GM19328 (cell line): ENCODE results near the gene PRKCH.

ENCODE experiments used
- ATAC-seq: cut with Tn5 transposase; IDR thresholded peaks from one replicate; pipeline ENCODE4 v1.9.1; 2021; ENCODE audit warnings: mild to moderate bottlenecking, moderate library complexity; ENCODE audit not compliant: unreplicated experiment

Gene PRKCH

DNA sequence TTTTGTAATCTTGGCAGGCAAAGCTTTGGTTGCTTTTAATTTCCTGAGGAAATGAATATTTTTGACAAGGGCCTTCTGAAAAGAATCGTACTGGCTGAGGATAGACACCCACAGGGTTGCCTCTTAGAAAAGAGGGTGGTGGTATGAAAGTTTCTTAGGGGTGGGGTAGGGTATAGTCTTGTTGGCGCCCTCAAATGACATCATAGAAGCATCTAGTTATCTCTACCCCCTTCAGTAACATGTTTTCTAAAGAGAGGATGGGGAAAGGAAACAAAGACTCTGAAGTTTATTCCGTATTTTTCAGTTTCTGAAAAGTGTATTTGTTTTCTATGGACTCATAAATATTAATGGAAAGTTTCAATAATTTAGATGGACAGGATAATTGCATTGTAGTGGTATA, 13.7 kb downstream of the PRKCH start:
- ATAC-seq: no peak

DNA sequence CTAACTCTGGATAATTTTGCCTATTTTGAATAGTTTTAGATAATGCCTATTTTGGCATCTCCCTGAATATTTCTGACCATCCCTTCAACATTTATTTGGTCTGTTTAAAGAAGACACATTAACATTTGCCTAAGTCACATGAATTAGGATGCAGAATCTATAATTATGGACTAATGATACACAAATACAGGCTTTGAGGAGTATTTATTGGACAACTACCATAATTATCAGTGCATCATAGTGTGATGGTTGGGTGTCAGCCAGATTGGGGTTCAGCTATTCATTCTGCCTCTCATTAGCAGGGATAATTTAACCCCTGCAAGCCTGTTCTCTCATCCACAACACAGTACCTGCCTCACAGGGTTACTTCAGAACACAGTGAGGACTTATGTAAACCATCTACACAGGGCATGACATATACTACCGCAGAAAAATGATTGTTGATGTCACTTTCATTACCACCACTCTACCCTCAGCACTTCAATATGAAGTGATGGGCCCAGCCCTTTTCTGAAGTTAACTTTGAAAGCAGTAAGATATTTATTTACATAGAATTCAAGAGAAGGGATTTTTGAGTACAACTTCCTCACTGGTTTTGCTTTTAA, 14.4 kb downstream of the PRKCH start:
- no peak for ATAC-seq

DNA sequence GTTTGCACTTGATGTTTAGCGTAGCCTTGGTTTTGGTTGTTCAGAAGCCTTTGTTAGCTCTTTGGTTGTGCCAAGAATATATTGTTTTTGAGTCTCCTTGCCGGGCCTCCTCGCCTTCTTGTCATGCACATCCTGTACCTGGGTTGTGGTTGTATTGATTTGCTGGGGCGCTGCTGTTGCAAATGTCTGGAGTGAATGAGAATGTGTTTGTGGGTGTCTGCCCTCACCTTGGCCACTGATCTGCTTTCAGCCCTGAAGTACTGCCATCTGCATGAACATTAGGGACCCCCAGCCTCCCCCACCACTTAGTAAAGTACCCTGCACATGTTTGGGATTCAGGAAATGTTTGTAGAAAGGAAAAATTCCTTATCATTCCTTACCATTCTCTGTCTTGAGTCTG, 16.5 kb downstream of the PRKCH start:
- ATAC-seq: no peak

DNA sequence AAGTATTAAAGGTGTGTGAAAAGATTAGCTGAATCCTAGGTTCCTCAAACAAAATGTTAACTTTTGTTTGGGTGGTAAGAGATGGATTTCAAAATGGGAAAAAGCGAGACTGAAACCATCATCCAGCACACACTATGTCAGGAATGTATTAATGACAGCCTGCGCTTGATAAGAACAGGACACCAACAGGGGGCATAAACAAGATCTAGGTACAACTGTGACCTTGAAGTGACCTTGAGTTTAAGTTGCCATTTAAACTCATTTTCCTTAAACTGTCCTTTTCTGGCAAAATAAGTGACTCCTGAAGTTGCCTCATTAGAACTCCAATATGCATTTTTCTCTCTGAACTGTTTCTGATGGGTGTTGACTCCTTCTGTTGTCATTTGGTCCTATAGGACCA, 17.1 kb downstream of the PRKCH start:
- no peak for ATAC-seq

DNA sequence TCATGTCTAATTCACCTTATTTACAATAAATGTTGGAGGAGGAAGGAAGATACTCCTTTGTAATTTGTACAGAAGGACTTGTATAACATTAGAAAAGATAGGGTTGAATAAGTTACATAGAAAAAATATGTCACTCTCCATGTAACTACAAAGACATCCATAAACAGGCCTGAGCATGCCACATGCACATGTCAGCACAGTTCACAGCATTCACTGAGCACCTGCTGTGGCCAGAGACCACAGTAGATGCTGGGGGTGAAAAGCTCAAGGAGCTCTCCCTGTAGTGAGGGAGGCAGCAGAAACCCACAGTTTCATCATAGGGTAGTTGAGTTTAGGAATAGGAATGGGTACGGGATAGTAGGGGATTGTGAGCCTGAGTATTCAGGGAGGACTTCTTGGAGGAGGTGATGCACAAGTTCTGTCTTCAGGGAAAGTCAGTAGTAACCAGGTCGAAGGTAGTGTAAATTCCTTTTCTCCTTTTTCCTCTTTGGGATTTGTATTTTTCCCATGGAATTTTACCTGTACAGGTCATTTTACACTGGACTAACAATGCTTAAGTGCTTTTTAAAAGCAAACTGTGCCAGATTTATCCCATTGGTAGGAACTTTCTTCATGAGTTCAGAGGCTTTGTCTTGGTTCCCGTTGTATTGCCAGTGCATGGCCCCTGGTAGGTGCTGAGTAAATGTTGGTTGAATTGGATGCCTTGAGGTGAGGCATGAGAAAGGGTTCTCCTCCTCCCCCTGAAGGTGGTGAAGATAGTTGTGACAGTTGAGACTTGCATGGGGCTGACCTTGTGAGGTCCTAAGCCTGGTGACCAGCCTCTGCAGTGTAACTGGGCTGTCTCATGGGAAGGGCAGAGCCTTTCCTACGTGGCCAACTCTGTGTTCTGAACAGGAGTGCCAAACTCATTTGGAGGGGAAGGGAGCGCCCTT, 20.2 kb downstream of the PRKCH start:
- no peak for ATAC-seq

DNA sequence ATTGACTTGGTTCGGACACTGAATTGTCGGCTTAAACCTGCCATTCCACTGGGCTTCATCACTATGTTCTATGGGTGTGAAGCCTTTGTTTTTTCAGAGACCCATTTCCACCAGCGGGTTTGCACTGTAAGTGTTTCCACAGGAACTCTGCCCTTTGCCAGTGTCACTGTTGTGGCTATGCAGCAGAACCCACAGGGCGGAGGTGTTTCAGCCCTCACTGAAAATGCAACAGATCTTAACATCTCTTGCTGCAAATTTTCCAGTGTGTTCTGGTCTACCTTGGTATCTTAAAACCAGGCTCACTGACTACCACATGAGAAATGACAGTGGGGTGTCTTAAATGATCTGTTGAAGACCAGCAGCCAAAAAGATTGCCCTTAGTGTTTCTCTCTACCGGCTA, 21.1 kb downstream of the PRKCH start:
- no peak for ATAC-seq

DNA sequence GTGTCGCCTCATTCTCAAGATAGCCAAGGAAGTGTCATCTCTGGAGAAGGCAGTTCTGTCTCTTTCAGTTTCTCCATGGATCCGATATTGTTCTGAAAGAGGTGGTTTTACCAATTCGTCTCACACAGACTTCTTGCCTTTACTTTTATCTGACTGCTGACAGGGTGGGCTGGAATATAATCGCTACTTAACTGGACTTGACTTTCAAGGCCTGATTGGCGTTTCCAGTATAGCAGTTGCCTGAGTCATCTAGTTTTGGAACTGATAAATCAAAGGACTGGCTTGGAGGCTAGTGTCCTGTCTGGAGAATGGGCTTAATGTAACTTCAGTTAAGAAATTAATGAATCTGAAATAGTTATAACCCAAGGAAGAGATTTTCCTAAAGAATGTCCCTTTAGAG, 21.6 kb downstream of the PRKCH start:
- no peak for ATAC-seq

DNA sequence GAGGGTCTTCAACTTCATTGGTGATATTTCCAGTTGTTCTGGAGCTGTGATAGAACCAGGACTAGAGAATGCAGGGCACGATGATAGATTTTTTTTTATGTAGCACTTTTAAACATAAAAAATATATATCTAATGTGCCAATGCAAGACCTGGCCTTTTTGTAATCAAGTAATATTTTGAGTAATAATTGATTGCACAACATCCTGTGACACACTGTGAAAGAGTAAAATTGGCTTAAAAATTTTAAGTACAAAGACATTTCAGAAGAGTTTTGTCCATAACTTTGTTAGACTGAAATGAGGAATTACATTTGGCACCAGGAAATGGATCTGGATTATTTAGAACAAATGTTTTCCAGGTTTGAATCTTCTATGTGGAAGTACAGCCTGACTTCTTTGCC, 22.1 kb downstream of the PRKCH start:
- ATAC-seq: no peak

DNA sequence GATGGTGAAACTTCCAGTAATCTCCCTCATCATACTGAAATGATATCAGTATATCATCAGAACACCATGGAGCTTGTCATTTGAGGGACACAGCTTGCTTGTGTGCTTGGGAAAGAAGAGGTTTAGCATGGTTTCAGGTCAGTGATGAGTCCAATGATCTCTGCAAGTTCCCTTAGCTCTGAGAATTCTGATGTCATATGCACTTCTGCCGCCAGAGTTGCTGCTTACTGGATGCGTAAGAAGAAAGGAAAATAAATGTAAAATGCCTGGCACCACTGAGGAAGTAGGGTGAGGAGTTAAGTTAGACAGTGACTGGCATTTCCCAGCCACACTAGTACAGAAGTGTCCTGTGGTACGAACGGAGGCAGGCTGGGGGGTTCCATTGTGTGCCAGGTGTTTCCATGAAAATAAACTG, 22.6 kb downstream of the PRKCH start:
- ATAC-seq: no peak

DNA sequence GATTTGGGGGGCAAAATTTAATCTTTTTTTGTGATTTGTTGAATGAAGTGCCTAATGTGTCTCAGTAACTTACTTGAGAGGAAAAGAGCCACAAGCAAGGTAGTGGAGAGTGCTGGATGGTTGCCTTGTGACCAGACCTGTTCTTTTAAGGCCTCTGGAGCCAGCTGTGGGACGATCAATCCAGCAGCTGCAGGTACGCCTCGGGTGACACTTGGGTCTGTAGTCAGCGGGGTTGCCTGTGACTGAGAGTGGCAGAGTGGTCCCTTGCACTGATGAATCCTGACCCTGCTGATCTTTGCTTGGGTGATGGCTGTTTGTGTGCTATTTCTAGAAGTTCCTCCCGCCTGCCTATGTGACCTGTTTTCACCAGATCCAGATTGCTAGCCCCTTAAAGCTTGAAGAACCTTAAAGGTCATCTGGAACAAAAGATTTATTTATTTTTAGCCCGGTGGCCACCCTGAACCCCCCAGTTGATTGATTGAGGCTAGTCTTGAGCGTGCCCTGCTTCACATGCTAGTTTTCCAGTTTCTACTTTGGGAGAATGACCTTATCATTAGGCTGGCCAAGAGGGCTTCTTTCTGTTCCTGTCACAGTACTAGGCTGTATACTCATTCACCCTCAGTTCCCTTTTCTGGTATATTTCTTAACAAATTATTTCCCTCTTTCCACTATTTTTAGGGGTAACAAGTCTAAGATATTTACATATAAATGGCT, 23.2 kb downstream of the PRKCH start:
- no peak for ATAC-seq

DNA sequence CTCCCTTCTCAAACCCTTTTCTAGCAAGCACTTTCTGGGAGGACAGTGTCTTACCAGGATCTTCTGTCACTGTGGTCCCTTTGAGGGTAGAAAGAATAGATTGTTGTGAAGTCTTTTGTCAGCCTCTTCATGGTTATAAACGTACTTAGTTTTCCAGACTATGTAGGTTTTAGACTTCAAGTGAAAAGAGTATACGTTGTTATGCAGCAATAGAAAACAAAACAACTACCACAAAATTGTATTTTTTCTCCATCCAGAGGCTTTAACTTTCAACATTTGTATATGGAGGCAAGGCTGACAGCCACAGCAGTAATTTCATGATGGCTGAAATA, 23.7 kb downstream of the PRKCH start:
- ATAC-seq: no peak

DNA sequence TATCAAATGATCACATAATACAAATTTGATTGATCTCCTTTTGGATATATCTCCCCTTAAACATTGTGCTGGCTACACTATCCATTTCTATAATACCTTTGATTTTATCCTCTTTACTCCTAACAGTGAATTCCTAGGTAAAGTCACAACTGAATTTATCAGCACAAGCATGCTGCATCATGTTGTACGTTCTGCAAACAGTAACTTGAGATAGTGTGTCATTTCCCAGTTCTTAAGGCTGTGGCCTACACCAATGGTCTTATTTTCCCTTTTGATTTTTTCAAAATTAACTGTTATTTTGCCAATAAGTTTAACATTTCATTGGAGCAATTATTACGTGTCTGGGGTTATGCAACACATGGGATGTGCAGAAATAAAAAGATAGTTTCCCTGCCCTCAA, 24.8 kb downstream of the PRKCH start:
- no peak for ATAC-seq

DNA sequence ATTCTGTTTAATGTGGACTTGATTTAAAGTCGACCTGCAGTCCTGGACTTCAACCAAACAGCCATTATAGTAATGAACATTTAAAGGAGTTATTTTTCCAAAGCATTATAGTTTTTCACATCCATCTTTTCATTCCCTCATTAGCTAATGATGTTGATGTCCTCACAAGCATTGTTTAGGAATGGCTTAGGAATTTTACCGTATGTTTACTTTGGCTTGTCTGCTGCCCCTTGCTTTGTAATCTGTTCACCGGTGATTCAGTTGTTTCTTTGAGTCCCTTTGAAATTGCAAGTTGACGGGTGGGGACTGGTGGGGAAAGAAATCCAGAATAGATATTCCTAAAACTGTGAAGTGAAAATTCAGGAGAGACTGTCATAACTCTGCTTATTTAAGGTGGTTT, 25.4 kb downstream of the PRKCH start:
- no peak for ATAC-seq

DNA sequence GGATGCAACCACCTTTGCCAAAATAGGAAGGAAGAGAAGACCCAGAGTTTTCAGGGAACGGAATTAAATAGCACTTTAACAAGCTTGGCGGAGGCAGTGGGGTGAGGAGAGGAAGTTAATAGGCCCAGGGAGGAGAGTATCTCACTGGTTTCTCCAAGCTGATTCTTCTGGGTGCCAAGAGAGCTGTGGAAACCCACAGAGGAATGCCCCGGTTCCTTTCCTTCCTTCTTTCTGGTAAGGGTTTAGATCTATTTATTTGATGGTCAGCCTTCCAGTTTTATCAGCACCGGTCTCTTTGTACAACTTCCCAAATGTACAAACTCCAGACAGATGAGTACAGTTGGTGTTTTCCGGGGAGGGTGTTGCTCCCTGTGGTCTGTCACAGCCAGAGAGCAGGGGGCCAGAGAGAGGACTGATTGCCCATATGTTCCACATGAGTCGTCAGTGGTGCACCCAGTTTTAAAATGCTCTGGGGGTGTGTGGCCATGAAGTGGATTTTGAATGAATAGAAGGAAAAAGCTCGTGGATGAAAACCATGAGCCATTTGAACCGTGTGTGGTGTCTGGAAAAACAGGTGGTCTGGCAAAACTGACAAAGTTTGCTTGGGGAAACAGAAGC, 26.6 kb downstream of the PRKCH start:
- no peak for ATAC-seq

DNA sequence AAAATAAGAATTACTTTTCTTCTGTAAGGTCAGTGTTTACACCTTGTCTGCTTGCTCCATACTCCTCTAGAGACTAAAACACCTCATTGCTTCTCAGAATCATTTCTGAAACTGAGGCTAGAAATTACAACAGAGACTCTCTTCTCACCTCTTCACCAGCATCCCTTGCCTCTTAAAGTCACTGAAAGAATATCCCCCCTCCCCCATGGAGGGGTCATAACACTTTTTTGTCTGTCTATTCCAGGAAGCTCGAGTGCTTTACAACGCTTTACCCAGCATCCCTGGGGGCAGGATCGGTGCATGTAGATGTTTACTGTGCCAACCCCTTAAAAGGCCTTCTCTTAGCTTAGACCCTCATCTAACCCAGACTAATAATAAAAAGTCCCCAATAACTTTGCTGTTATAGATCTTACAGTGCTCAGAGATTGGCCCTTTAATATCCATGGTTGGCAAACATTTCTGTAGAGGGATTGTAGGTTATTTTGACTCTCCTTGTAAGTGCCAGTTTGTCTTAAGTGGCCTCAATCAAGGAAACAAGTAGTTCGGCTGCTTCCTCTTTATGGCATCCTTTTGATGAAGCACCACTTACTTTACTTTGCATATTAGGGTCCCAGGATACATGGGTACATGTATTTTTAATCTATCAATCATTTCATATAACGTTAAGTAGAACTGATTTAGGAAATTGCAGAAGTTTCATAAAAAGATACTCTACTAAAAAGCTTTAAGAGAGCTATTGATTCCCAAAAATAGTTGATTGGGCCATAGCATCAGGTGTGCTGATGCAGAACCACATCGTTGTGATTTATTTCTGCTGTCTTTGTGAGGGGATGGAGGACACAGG, 29.3 kb downstream of the PRKCH start:
- ATAC-seq: no peak

DNA sequence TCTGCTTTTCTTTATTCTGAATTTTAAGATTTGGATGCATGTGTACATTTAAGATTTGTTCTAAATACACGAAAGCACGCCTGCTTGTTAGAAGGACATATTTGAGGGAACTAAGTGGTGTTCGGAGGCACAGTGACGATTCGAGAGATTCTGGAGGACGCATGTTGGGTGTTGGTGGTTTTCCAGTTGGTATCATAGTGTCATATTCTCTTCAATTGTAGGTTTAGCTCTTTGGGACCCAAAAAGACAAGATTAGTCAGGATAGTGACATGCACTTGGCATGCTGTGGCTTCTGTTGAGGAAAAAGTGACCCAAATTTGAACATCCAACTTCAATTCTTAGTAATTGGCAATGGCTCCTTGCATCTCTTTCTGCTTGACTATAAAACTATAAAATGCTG, 30.1 kb downstream of the PRKCH start:
- no peak for ATAC-seq

DNA sequence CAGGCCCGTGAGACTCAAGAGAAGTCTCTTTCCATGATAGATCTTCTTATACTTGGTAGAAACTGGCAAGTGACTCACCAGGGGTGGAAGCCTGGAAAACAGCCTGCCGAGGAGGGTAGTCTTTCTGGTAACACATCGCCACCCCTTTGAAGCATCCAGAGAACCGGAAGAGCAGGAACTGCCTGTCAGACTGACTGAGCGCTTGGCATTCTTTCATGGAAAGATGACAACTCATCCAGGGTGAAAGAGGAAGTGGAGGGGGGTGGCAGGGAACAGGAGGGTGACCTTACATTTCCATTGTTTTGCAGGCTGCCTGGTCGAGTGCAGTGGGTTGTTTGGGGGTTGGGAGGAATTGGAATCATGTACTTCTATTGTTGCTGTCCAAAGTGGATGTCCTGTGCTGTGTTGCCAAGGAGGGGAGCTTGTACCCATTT, 34.5 kb downstream of the PRKCH start:
- no peak for ATAC-seq

DNA sequence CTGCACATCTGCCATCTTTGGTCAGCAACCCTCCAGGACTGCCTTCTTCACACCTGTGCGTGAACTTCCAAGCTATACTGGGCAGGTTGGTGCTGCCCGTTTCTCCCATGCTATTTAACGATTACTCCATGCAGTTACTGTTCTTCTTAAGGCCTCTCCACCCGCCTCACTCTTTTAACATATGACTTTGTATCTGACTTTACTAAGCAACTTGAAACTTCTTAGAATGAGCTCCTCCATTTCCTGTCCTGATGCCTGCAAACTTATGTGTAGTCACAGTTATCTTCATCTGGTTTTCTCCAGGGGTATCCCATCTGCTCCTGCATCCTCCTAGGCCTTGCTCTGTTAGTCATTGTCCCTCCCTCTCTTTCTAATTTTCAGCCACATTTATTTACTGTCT, 35.7 kb downstream of the PRKCH start:
- no peak for ATAC-seq

DNA sequence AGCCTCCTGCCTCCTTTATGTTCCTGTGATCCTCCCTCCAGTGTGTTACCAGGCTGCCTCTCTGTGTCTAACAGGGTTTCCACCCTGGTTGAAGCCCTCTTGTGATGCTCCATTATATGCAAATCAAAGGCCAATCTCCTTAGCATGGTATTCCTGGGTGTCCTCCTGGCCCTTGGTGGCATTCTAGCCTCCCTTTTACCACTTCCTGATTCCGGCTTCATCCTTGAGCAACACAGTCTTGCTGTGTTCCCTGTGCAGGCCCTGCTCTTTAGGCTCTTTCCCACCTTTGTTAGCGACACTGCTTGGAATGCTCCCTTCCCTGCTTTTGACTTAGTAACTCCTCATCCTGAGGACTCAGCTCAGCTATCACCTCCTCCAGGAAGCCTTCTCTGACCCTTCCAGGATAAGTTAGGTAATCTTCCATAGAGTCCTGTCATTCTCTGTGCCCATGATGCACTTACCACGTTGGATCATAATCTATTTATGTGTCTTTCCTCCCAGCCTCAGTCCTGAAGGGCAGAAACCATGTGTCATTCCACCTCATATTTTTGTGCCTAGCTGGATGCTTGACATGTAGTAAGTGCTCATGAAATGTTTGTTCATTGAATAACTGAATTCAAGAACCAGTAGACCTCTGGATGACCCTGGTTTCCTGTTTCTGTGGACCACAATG, 37.3 kb downstream of the PRKCH start:
- no peak for ATAC-seq
